GM23248 (cell line): Measurements from ENCODE around the gene BICDL2. TPM values are rescaled to one million over a fixed set of nuclear protein-coding genes. Genes with fewer than 3 reads are reported as not detected.

Experiments used
- DNase-seq: peaks from one replicate; pipeline ENCODE4 v3.0.0-alpha.2; 2015
- H2AFZ ChIP-seq: fragments of 200-600 bp; sonication (generic); 2 replicates; pipeline ENCODE4 v1.6.1; 2016; ENCODE audit warnings: antibody characterized with exemption
- H3F3A ChIP-seq: fragments of 200-600 bp; sonication (generic); 2 replicates; pipeline ENCODE4 v1.6.1; 2016; ENCODE audit warnings: mild to moderate bottlenecking, antibody characterized with exemption, mixed run types; ENCODE audit not compliant: insufficient read depth
- H3K27ac ChIP-seq: fragments of 200-600 bp; sonication (generic); 2 replicates; pipeline ENCODE4 v1.5.1; 2016; ENCODE audit warnings: mild to moderate bottlenecking
- H3K27me3 ChIP-seq: fragments of 200-600 bp; sonication (generic); replicated peaks from 2 replicates; pipeline ENCODE4 v1.6.1; 2016; ENCODE audit warnings: mild to moderate bottlenecking; ENCODE audit not compliant: insufficient read depth
- H3K36me3 ChIP-seq: fragments of 200-600 bp; sonication (generic); 2 replicates; pipeline ENCODE4 v1.6.1; 2016; ENCODE audit warnings: low read depth, mild to moderate bottlenecking
- H3K4me1 ChIP-seq: fragments of 200-600 bp; sonication (generic); 2 replicates; pipeline ENCODE4 v1.6.1; 2016; ENCODE audit warnings: mild to moderate bottlenecking; ENCODE audit not compliant: insufficient read depth
- H3K4me2 ChIP-seq: fragments of 200-600 bp; sonication (generic); one replicate; pipeline ENCODE4 v1.6.1; 2016; ENCODE audit warnings: mild to moderate bottlenecking; ENCODE audit not compliant: unreplicated experiment
- H3K4me3 ChIP-seq: fragments of 200-600 bp; sonication (generic); 2 replicates; pipeline ENCODE4 v1.5.1; 2016; ENCODE audit warnings: mild to moderate bottlenecking
- H3K79me2 ChIP-seq: fragments of 200-600 bp; sonication (generic); 2 replicates; pipeline ENCODE4 v1.6.1; 2016; ENCODE audit warnings: mild to moderate bottlenecking; ENCODE audit not compliant: insufficient read depth
- H3K9ac ChIP-seq: fragments of 200-600 bp; sonication (generic); 2 replicates; pipeline ENCODE4 v1.6.1; 2016; ENCODE audit warnings: mild to moderate bottlenecking
- H3K9me2 ChIP-seq: fragments of 200-600 bp; sonication (generic); 2 replicates; pipeline ENCODE4 v1.6.1; 2016; ENCODE audit warnings: mixed run types, mild to moderate bottlenecking, moderate library complexity; ENCODE audit not compliant: insufficient read depth
- H3K9me3 ChIP-seq: fragments of 200-600 bp; sonication (generic); one replicate; pipeline ENCODE4 v1.6.1; 2017; ENCODE audit warnings: low read depth
- H4K20me1 ChIP-seq: fragments of 200-600 bp; sonication (generic); 2 replicates; pipeline ENCODE4 v1.6.0; 2016; ENCODE audit not compliant: insufficient read depth
- EZH2 ChIP-seq: fragments of 200-600 bp; sonication (generic); IDR thresholded peaks from 2 replicates; pipeline ENCODE4 v1.6.1; 2018; ENCODE audit warnings: antibody characterized with exemption, mild to moderate bottlenecking; ENCODE audit not compliant: insufficient read depth, poor library complexity, severe bottlenecking
- EZH2phosphoT487 ChIP-seq: fragments of 200-600 bp; sonication (generic); IDR thresholded peaks from 2 replicates; pipeline ENCODE4 v1.6.1; 2018; ENCODE audit warnings: antibody characterized with exemption, moderate library complexity, mild to moderate bottlenecking, low read depth; ENCODE audit not compliant: insufficient read depth
- WGBS, 2 experiments: methylation state at CpG; one replicate each; pipeline ENCODE4 v1.1.6; 2015 to 2017; ENCODE audit warnings: low lambda C conversion rate in 2 of 2, low coverage in 1 of 2; ENCODE audit errors: missing lambda C conversion rate in 2 of 2; 5-methylcytosine and 5-hydroxymethylcytosine counted together
- in situ Hi-C: fragments of 300-500 bp; cut with MboI; formaldehyde crosslinking; loops from 2 replicates; pipeline ENCODE4 v1.15.0; 2020
- polyA plus RNA-seq: library from polyadenylated mRNA; unstranded; fragments of >200 nt; fragmentation: Nextera tagmentation; extraction: Ambion mirVana; gene quantifications from 2 replicates; pipeline ENCODE4 v1.2.1, GENCODE V29; 2016
- total RNA-seq: library from RNA; depleted of rRNA; stranded (reverse); fragments of >200 nt; shearing (Covaris generic); gene quantifications from 2 replicates; pipeline ENCODE4 v1.2.3, GENCODE V29; 2014

The BICDL2 gene
- total and polyA plus RNA-seq, 2 experiments from 2014 or later: 0.11 to 0.63 TPM

GRCh38 chr16:3038896-3039295 is 2.2 kb upstream of the BICDL2 start:
- Histone ChIP-seq H3K4me1 (no peaks in the 10 kb centered on the region), H4K20me1 (no peaks in the 10 kb centered on the region), H3K4me3 (no peak overlapping the region), H3K27ac (no peak overlapping the region), H3K9me2 (no peaks in the 10 kb centered on the region), H3F3A (no peaks in the 10 kb centered on the region), H2AFZ (no peak overlapping the region), H3K36me3 (no peaks in the 10 kb centered on the region), H3K79me2 (no peaks in the 10 kb centered on the region), H3K27me3 (peaks cover 35% of the 10 kb centered on the region), H3K9me3 (no peaks in the 10 kb centered on the region), H3K4me2 (no peak overlapping the region), H3K9ac (no peak overlapping the region)
- in situ Hi-C loops: no loop called here
- no peak for DNase-seq
- no peak for TF ChIP-seq EZH2phosphoT487
- no peak for TF ChIP-seq EZH2
- 65 to 70% methylated on average over 5 of the region's 5 CpGs for WGBS, 2 experiments

GRCh38 chr16:3038256-3038655 is 1.5 kb upstream of the BICDL2 start:
- no peak overlapping the region for H3K9ac ChIP-seq
- peaks cover 40% of the 10 kb centered on the region for H3K27me3 ChIP-seq
- H2AFZ ChIP-seq: no peak overlapping the region
- H3K27ac ChIP-seq: no peak overlapping the region
- no peaks in the 10 kb centered on the region for H3F3A ChIP-seq
- no peak overlapping the region for H3K4me2 ChIP-seq
- H3K4me1 ChIP-seq: no peaks in the 10 kb centered on the region
- WGBS, 2 experiments: 22 to 27% methylated on average over 11 of the region's 11 CpGs
- in situ Hi-C loops: no loop called here
- no peak for TF ChIP-seq EZH2
- no peak for TF ChIP-seq EZH2phosphoT487
- H3K9me3 ChIP-seq: no peaks in the 10 kb centered on the region
- H3K4me3 ChIP-seq: no peak overlapping the region
- peak; percentile 10 for DNase-seq
- H3K9me2 ChIP-seq: no peaks in the 10 kb centered on the region
- H3K79me2 ChIP-seq: no peaks in the 10 kb centered on the region
- H4K20me1 ChIP-seq: no peaks in the 10 kb centered on the region
- H3K36me3 ChIP-seq: no peaks in the 10 kb centered on the region

DNA sequence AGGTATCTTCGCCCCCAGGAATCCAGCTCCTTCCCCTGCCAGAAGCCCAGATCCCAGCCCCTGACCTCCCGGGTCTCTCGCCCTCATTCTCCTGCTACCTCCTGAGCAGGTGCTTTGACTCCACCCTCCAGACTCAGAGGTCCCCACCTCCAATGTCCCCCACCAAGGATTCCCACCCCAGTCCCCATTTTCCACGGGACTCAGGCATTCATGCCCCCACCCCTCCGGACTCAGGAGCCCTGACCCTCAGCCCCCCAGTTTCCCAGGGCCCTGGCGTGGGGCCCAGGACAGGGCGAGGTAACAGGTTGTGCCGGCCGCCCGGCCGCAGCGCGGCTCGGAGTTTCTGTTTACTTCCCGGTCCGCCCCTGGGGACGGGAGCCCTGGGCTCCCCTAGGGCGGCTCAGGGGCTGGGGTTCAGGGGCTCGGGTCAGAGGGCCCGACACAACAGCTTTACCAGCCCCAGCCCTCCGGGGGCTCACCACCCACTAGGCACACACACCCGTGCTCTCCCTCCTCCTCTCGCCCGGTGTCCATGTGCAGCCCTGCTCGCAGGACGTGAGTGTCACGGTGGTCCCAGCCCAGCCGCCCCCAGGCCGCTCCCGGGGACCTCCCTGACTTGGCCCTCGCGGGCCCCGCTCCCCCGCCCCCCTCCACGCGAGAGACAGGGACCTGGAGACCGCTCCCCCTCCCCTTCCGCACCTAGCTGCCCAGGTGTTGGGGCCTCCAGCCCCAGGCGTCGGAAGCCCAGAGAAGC is 595 bp downstream of the BICDL2 start:
- no peak overlapping the region for H3K27ac ChIP-seq
- H3K4me1 ChIP-seq: no peaks in the 10 kb centered on the region
- H3K36me3 ChIP-seq: no peaks in the 10 kb centered on the region
- no peaks in the 10 kb centered on the region for H3K9me2 ChIP-seq
- H3K4me2 ChIP-seq: no peak overlapping the region
- H3K9ac ChIP-seq: no peak overlapping the region
- no peak for DNase-seq
- H2AFZ ChIP-seq: no peak overlapping the region
- no peaks in the 10 kb centered on the region for H3K9me3 ChIP-seq
- TF ChIP-seq EZH2: no peak
- TF ChIP-seq EZH2phosphoT487: peak; percentile 21; the same call in 1 of the 2 replicates
- H3K79me2 ChIP-seq: no peaks in the 10 kb centered on the region
- WGBS, 2 experiments: 2 to 4% methylated on average over 23 to 40 of the region's 40 CpGs
- H3K4me3 ChIP-seq: no peak overlapping the region
- peaks cover 42% of the 10 kb centered on the region for H3K27me3 ChIP-seq
- in situ Hi-C loops: no loop called here
- no peaks in the 10 kb centered on the region for H4K20me1 ChIP-seq
- no peaks in the 10 kb centered on the region for H3F3A ChIP-seq

DNA sequence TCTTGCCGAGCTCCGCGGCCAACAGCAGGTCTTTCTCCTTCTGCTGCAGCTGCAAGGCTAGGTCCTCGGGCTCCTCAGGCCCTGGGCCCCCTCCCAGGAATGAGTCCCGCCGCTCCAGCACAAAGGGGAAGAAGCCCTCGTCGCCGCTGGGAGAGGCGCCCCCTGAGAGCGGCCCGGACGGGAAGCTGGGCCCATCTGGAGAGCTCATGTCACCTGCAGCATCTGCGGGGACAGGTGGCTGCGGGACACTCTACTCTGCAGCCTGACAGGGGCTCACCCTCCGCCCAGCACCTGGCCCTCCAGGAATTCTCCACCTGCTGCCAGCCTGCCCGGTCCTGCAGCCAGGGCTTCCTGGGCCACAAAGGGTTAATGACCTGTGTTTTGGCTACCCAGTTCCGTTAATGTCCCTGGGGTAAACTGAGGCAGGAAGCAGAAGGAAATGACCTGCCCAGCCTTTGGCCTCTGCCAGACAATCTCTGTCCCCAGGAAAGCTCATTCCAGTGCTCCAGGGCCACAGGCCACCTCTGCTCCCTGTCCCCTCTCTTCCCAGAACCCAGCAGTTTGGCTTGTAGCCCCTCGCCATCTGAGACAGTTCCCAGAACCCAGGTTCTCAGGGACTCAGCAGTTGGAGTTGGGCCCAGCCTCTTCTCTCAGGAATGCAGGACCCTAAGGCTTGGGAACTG is 1.3 kb downstream of the BICDL2 start:
- in situ Hi-C loops: no loop called here
- Histone ChIP-seq H3K4me3 (no peak overlapping the region), H3K9ac (no peak overlapping the region), H3K36me3 (no peaks in the 10 kb centered on the region), H3K27me3 (peaks cover 42% of the 10 kb centered on the region), H3K4me2 (no peak overlapping the region), H4K20me1 (no peaks in the 10 kb centered on the region), H3K27ac (no peak overlapping the region), H3F3A (no peaks in the 10 kb centered on the region), H3K4me1 (no peaks in the 10 kb centered on the region), H2AFZ (no peak overlapping the region), H3K9me3 (no peaks in the 10 kb centered on the region), H3K79me2 (no peaks in the 10 kb centered on the region), H3K9me2 (no peaks in the 10 kb centered on the region)
- no peak for DNase-seq
- WGBS, 2 experiments: 43 to 45% methylated on average over 19 of the region's 19 CpGs
- peak; percentile 39 for TF ChIP-seq EZH2
- TF ChIP-seq EZH2phosphoT487: no peak
